Measurements from ENCODE around the gene PPM1A. TPM values are rescaled to one million over a fixed set of nuclear protein-coding genes. Genes with fewer than 3 reads are reported as not detected.

The PPM1A gene
- total RNA-seq, 2 experiments from 2014 or later = 44.0 to 54.6 TPM

DNA sequence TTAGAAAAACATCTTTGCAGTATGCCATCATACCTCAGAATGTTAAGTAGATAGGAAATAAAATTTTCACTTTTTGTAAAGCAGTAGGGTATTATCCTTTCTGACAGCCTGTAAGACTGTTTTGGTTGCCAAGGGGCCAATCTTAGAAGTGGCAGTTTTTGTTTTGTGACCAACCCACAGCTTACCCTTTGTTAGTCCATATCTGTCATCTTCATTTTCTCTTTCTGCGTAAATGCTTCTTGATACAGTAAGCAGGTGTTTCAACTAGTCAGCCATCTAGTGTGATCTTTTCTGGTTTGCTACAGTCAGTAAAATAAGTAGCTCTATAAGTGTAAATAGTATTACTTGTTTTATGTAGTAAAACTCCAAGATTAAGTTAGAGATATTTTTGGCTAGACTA lies 8.8 kb downstream of the PPM1A start:
- peaks cover 9% of the 10 kb centered on the region for H3K4me1 Mint-ChIP-seq
- peaks cover 28% of the 10 kb centered on the region for H3K36me3 Mint-ChIP-seq
- ATAC-seq (no peak), DNase-seq (no peak)
- no peak overlapping the region for H3K27ac Mint-ChIP-seq
- CTCF ChIA-PET = interaction anchor here (0.8 to 0.9 kb wide), 2 partner anchors 17 to 74 kb away, joined by 3 read pairs; no protein-coding TSS in a partner anchor
- H3K27me3 Mint-ChIP-seq = no peaks in the 10 kb centered on the region
- H3K4me3 Mint-ChIP-seq = no peak overlapping the region
- peaks cover 1% of the 10 kb centered on the region for H3K9me3 Mint-ChIP-seq (ENCODE audit: low read depth)

DNA sequence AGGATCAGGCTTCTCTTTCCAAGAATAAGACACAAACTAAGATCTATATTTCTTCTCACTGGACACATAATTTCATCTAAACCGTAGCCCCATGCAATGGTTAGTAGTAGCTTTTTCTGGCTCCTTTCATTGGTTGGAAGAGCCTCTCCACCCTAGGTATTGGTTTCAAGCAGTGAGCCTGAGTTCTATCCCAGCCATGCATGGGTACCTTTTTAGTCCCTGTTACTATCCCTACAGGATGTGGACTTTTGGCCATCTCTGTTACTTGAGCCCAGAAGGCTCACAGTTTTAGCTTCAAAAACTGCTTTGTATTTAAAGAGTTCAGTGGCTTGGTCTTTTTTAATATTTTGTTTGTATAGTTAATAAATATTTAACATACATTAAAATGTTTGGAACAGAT lies 16.1 kb downstream of the PPM1A start:
- no peak for DNase-seq
- no peak overlapping the region for H3K27ac Mint-ChIP-seq
- CTCF ChIA-PET = interaction anchor here (1.2 to 3.4 kb wide), 4 partner anchors 12 to 297 kb away, joined by 3 to 21 read pairs (median 4); partner anchors contain the start of gene PPM1A
- H3K27me3 Mint-ChIP-seq = no peaks in the 10 kb centered on the region
- no peak for ATAC-seq
- no peaks in the 10 kb centered on the region for H3K9me3 Mint-ChIP-seq (ENCODE audit: low read depth)
- no peak overlapping the region for H3K4me3 Mint-ChIP-seq
- H3K36me3 Mint-ChIP-seq = peaks cover 29% of the 10 kb centered on the region
- no peaks in the 10 kb centered on the region for H3K4me1 Mint-ChIP-seq

GRCh38 chr14:60266021-60266937 lies 17.3 kb downstream of the PPM1A start:
- no peaks in the 10 kb centered on the region for H3K27me3 Mint-ChIP-seq
- DNase-seq (no peak), ATAC-seq (no peak)
- peaks cover under 1% of the 10 kb centered on the region for H3K4me1 Mint-ChIP-seq
- H3K4me3 Mint-ChIP-seq = no peak overlapping the region
- H3K36me3 Mint-ChIP-seq = peaks cover 30% of the 10 kb centered on the region
- CTCF ChIA-PET = interaction anchor here (1.0 to 3.4 kb wide), 7 partner anchors 11 to 295 kb away, joined by 3 to 21 read pairs (median 5); partner anchors contain the start of gene PPM1A
- H3K9me3 Mint-ChIP-seq (ENCODE audit: low read depth) = no peaks in the 10 kb centered on the region
- H3K27ac Mint-ChIP-seq = no peak overlapping the region

DNA sequence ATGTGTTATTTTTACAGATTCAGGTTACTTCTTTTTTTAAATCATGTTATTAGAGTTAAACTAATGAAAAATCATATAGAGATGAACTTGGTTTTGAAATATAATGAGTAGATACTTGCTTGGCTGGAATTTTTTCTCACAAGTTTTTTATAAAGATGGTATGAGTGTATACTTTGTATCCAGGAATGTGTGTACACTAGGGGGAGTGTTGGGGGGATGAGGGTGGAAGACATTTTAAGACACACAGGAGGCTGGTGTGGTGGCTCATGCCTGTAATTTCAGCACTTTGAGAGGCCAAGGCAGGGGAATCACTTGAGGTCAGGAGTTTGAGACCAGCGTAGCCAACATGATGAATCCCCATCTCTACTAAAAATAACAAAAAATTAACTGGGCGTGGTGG lies 23.2 kb downstream of the PPM1A start:
- H3K27me3 Mint-ChIP-seq = no peaks in the 10 kb centered on the region
- CTCF ChIA-PET = no interaction called here
- peaks cover 7% of the 10 kb centered on the region for H3K4me1 Mint-ChIP-seq
- ATAC-seq = no peak
- no peak overlapping the region for H3K27ac Mint-ChIP-seq
- peaks cover 11% of the 10 kb centered on the region for H3K36me3 Mint-ChIP-seq
- no peak overlapping the region for H3K4me3 Mint-ChIP-seq
- DNase-seq = no peak
- no peaks in the 10 kb centered on the region for H3K9me3 Mint-ChIP-seq (ENCODE audit: low read depth)

GRCh38 chr14:60273956-60274355 lies 24.9 kb downstream of the PPM1A start:
- Mint-ChIP-seq H3K4me1 (peaks cover 7% of the 10 kb centered on the region), H3K27me3 (no peaks in the 10 kb centered on the region), H3K9me3 (ENCODE audit: low read depth) (no peaks in the 10 kb centered on the region), H3K27ac (no peak overlapping the region), H3K36me3 (peaks cover 15% of the 10 kb centered on the region), H3K4me3 (no peak overlapping the region)
- DNase-seq (no peak), ATAC-seq (no peak)
- CTCF ChIA-PET = interaction anchor here (0.9 kb wide), 1 partner anchor 17 kb away, joined by 3 read pairs; no protein-coding TSS in a partner anchor

DNA sequence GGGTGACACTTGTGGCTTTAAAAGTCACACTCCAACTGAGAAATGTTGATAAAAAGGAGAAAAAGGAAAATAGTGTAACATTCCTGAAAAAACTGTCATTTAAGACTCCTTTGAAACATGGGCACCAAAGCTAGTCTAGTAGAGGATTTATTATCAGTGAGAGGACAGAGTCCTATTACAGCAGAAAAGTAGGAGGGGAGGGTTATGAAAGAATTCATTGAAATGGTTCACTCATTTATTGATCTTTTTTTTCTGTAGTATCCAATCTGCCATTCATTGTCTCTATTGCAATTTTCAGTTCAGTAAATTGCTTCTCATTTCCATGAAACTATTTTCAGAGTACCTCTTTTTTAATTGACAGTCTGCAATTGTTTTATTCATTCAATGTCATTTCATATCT lies 25.4 kb downstream of the PPM1A start:
- no peak for DNase-seq
- Mint-ChIP-seq H3K9me3 (ENCODE audit: low read depth) (no peaks in the 10 kb centered on the region), H3K4me3 (no peak overlapping the region), H3K27ac (no peak overlapping the region), H3K27me3 (no peaks in the 10 kb centered on the region), H3K4me1 (peaks cover 7% of the 10 kb centered on the region), H3K36me3 (peaks cover 18% of the 10 kb centered on the region)
- CTCF ChIA-PET = interaction anchor here (0.9 kb wide), 1 partner anchor 17 kb away, joined by 3 read pairs; no protein-coding TSS in a partner anchor
- no peak for ATAC-seq

- Mint-ChIP-seq H3K4me3 (no peak overlapping the region), H3K27ac (no peak overlapping the region), H3K27me3 (no peaks in the 10 kb centered on the region), H3K36me3 (peaks cover 18% of the 10 kb centered on the region), H3K4me1 (peaks cover 9% of the 10 kb centered on the region), H3K9me3 (ENCODE audit: low read depth) (no peaks in the 10 kb centered on the region)
- ATAC-seq (no peak), DNase-seq (no peak)
- CTCF ChIA-PET = interaction anchor here (0.7 kb wide), 2 partner anchors 9 to 10 kb away, joined by 3 to 5 read pairs; no protein-coding TSS in a partner anchor
Observed at GRCh38 chr14:60275932-60276331, 26.9 kb downstream of the PPM1A start.

DNA sequence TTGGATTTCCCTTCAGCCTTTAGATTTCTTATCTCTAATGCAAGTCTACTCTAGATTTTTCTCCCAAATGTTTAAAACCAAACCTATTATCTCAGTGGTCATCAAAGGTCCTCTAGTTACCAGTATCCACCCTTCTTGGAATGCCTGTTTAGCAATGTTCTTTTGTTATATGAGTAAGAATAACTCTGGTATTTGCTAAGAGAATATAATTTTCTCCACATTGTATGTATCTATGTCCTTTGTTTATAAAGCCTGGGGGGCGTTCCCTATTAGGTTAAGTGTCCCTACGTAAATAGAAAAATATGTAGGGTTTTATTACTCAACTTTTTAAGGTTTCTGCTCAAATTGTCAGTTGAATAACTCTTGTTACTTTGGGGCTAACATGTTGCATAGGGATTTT lies 27.3 kb downstream of the PPM1A start:
- ATAC-seq (no peak), DNase-seq (no peak)
- no peaks in the 10 kb centered on the region for H3K9me3 Mint-ChIP-seq (ENCODE audit: low read depth)
- peaks cover 9% of the 10 kb centered on the region for H3K4me1 Mint-ChIP-seq
- no peak overlapping the region for H3K4me3 Mint-ChIP-seq
- no peaks in the 10 kb centered on the region for H3K27me3 Mint-ChIP-seq
- CTCF ChIA-PET = interaction anchor here (0.7 kb wide), 1 partner anchor 9 kb away, joined by 3 read pairs; no protein-coding TSS in a partner anchor
- peaks cover 15% of the 10 kb centered on the region for H3K36me3 Mint-ChIP-seq
- H3K27ac Mint-ChIP-seq = no peak overlapping the region

GRCh38 chr14:60277605-60278190 lies 28.7 kb downstream of the PPM1A start:
- no peak for ATAC-seq

GRCh38 chr14:60278350-60278749 lies 29.3 kb downstream of the PPM1A start:
- no peak for ATAC-seq

More at GRCh38 chr14:60277605-60278190, 28.7 kb downstream of the PPM1A start:
- no peak for DNase-seq
- H3K4me1 Mint-ChIP-seq = peaks cover 8% of the 10 kb centered on the region
- H3K36me3 Mint-ChIP-seq = peaks cover 18% of the 10 kb centered on the region
- CTCF ChIA-PET = no interaction called here
- no peaks in the 10 kb centered on the region for H3K9me3 Mint-ChIP-seq (ENCODE audit: low read depth)
- H3K4me3 Mint-ChIP-seq = no peak overlapping the region
- no peaks in the 10 kb centered on the region for H3K27me3 Mint-ChIP-seq
- no peak overlapping the region for H3K27ac Mint-ChIP-seq

DNA sequence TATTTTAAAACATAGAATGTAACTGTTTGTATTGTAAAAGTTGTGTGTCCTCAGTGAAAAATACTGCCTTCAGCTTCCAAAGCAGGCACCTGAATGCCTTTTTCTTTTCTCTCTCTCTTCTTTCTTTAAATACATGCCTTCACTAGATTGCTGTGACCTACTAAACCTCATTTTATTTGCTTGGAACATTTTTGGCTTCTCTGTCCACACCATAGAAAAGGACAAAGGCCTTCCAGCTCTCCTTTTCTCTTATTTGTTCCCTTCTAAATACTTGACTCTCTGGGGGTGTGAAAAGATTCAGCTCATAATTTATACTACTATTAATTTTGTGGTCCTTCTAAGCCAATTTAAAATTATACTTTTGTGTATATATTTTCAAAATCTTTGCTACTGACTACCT lies 38.4 kb downstream of the PPM1A start:
- no peaks in the 10 kb centered on the region for H3K27me3 Mint-ChIP-seq
- no peaks in the 10 kb centered on the region for H3K9me3 Mint-ChIP-seq (ENCODE audit: low read depth)
- CTCF ChIA-PET = no interaction called here
- H3K36me3 Mint-ChIP-seq = peaks cover 33% of the 10 kb centered on the region
- no peak overlapping the region for H3K27ac Mint-ChIP-seq
- no peaks in the 10 kb centered on the region for H3K4me1 Mint-ChIP-seq
- DNase-seq = no peak
- ATAC-seq = no peak
- H3K4me3 Mint-ChIP-seq = no peak overlapping the region

More at GRCh38 chr14:60278350-60278749, 29.3 kb downstream of the PPM1A start:
- CTCF ChIA-PET = no interaction called here
- Mint-ChIP-seq H3K9me3 (ENCODE audit: low read depth) (no peaks in the 10 kb centered on the region), H3K36me3 (peaks cover 25% of the 10 kb centered on the region), H3K27ac (no peak overlapping the region), H3K4me3 (no peak overlapping the region), H3K27me3 (no peaks in the 10 kb centered on the region), H3K4me1 (peaks cover 4% of the 10 kb centered on the region)
- no peak for DNase-seq

DNA sequence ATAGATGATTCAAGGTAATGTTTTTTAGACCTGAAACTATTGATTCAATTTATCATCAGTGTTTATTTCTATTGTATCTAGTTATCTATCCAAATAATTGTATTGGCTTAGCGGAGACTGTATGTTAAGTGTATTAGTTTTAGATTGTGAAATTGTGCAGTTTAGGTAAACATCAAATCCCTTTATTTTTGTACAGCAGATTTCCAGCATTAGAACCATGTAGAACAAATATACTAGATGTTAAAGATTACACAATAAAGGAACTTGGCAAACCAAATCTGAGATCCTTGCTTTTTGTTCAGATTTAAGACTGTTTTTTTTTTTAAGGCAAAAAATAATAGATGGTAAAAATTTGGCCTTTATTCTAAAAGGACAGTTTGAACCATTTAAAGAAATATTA lies 39.3 kb downstream of the PPM1A start:
- no peak for DNase-seq
- Mint-ChIP-seq H3K27ac (no peak overlapping the region), H3K27me3 (no peaks in the 10 kb centered on the region), H3K36me3 (peaks cover 31% of the 10 kb centered on the region), H3K9me3 (ENCODE audit: low read depth) (no peaks in the 10 kb centered on the region), H3K4me3 (no peak overlapping the region), H3K4me1 (no peaks in the 10 kb centered on the region)
- no peak for ATAC-seq
- CTCF ChIA-PET = no interaction called here

DNA sequence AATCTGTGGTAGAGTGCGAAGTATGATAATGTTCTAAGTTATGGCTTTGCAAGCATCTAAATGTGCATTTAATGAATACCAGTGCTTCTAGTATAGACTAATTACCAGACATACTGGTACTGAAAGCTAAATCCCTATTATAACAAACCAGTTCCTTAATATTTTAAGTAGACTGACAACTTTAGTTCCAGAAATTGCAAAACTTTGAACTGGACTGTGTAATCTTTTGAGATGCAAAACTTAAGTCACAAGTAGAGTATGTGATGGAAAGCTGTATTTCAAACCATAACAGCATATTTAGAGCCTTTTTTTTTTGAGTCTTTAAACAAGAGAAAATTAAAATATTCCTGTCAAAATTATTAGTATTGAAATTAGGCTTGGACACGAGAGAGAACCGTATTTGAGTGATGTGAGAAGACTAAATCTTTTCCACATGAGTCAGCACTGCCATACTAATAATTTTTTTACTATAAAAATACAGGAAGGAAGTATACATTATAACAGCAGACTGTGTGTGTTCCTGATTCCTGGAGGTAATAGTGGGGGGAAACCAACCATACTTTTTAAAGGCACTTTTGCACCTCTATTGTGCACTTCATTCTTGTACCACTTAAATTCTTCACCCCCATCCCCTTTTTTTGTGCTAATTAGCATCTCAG lies 45.5 kb downstream of the PPM1A start:
- CTCF ChIA-PET = no interaction called here
- Mint-ChIP-seq H3K4me3 (no peak overlapping the region), H3K27me3 (no peaks in the 10 kb centered on the region), H3K36me3 (peaks cover 16% of the 10 kb centered on the region), H3K4me1 (no peaks in the 10 kb centered on the region), H3K9me3 (ENCODE audit: low read depth) (no peaks in the 10 kb centered on the region), H3K27ac (no peak overlapping the region)
- DNase-seq (no peak), ATAC-seq (no peak)
